K562 (cell line): ENCODE measurements around the gene YEATS2. TPM values are rescaled to one million over a fixed set of nuclear protein-coding genes. Genes with fewer than 3 reads are reported as not detected.
A peak's percentile ranks its signal among the peaks of the same experiment; 100 is the strongest.

ENCODE experiments used
- ATAC-seq: fragments of 200-7000 bp; cut with Tn5 transposase; 3 replicates; pipeline ENCODE4 v1.9.1; 2020; ENCODE audit warnings: moderate library complexity
- BruUV-seq: library from RNA; stranded (reverse); fragments of 400-500 nt; replicated peaks from 2 replicates; lab custom pipeline; 2021; lab: Mats Ljungman, UMichigan
- CTCF ChIA-PET: fragments of 300-600 bp; formaldehyde crosslinking; extraction: SDS; loops from one replicate; lab custom pipeline; 2021; ENCODE audit warnings: low intra/inter-chr PET ratio; lab: Yijun Ruan, JAX
- POLR2A ChIA-PET: fragments of 300-600, 350-650 bp; sonication (Branson Sonifier 250); formaldehyde crosslinking; extraction: SDS; loops from one replicate; lab custom pipeline; 2021; ENCODE audit warnings: antibody characterized with exemption, inconsistent platforms; lab: Yijun Ruan, JAX
- DNase-seq, 4 experiments: peaks; one replicate each; pipeline versions ENCODE4 v3.0.0 to v3.0.0-alpha.2; 2011 to 2018; ENCODE audit warnings: low spot score in 3 of 4, mixed read lengths in 3 of 4; ENCODE audit errors: extremely low read depth in 1 of 4
- FAIRE-seq: peaks from 2 replicates; lab custom pipeline; 2011; peaks lifted over from hg19 to GRCh38; lab: Jason Lieb, UNC
- H2AFZ ChIP-seq: 2 replicates; pipeline ENCODE4 v1.6.0; 2011; ENCODE audit warnings: low read depth, low read length, control low read depth, inconsistent platforms
- H3K27ac ChIP-seq: fragments of 200-600 bp; 3 replicates; pipeline ENCODE4 v1.8.0; 2011; ENCODE audit warnings: low read depth, mild to moderate bottlenecking, control low read depth, inconsistent platforms, low read length, moderate library complexity, mixed read lengths; ENCODE audit errors: extremely low read depth
- H3K27me3 ChIP-seq, 2 experiments: fragments of 300-600 bp in 1 of 2; 2 replicates in 1 of 2; 3 replicates in 1 of 2; pipeline versions ENCODE4 v1.6.0 to v1.8.0; 2011; ENCODE audit warnings: inconsistent platforms in 2 of 2, low read length in 2 of 2, mild to moderate bottlenecking in 1 of 2, mixed read lengths in 1 of 2, moderate library complexity in 1 of 2; ENCODE audit not compliant: control insufficient read depth in 2 of 2, insufficient read depth in 2 of 2
- H3K36me3 ChIP-seq: fragments of 300-600 bp; 3 replicates; pipeline ENCODE4 v1.8.0; 2011; ENCODE audit warnings: mild to moderate bottlenecking, low read length, inconsistent platforms; ENCODE audit not compliant: control insufficient read depth, insufficient read depth
- H3K4me1 ChIP-seq, 2 experiments: fragments of 200-600 bp in 1 of 2; replicated peaks in 1 of 2; 2 replicates in 1 of 2; 3 replicates in 1 of 2; pipeline versions ENCODE4 v1.5.1 to v1.8.0; 2011; ENCODE audit warnings: inconsistent platforms in 2 of 2, low read length in 2 of 2, mild to moderate bottlenecking in 1 of 2, mixed read lengths in 1 of 2, moderate library complexity in 1 of 2; ENCODE audit not compliant: control insufficient read depth in 2 of 2, insufficient read depth in 2 of 2
- H3K4me2 ChIP-seq: 2 replicates; pipeline ENCODE4 v1.6.1; 2011; ENCODE audit warnings: low read length, control low read depth, inconsistent platforms, mixed read lengths; ENCODE audit not compliant: insufficient read depth
- H3K4me3 ChIP-seq: fragments of 200-600 bp; sonication (generic), shearing (Covaris generic); 2 replicates; pipeline ENCODE4 v1.5.1; 2016; ENCODE audit warnings: control low read depth, inconsistent platforms
- H3K79me2 ChIP-seq: fragments of 200-600 bp; 3 replicates; pipeline ENCODE4 v1.8.0; 2011; ENCODE audit warnings: low read length, inconsistent platforms; ENCODE audit not compliant: control insufficient read depth, insufficient read depth
- H3K9ac ChIP-seq, 2 experiments: 2 replicates each; pipeline versions ENCODE4 v1.6.0 to v1.6.1; 2011; ENCODE audit warnings: low read depth in 2 of 2, low read length in 2 of 2, control low read depth in 1 of 2, inconsistent platforms in 1 of 2, mild to moderate bottlenecking in 1 of 2, mixed read lengths in 1 of 2; ENCODE audit not compliant: insufficient read depth in 1 of 2
- H3K9me1 ChIP-seq: one replicate; pipeline ENCODE4 v1.6.0; 2011; ENCODE audit warnings: inconsistent platforms, mild to moderate bottlenecking, low read length, moderate library complexity; ENCODE audit not compliant: control insufficient read depth, insufficient read depth
- H3K9me3 ChIP-seq: replicated peaks from 2 replicates; pipeline ENCODE4 v1.5.1; 2011; ENCODE audit warnings: low read depth, low read length, inconsistent platforms; ENCODE audit not compliant: control insufficient read depth, insufficient read depth
- H4K20me1 ChIP-seq: replicated peaks from 2 replicates; pipeline ENCODE4 v1.6.1; 2011; ENCODE audit warnings: low read length, inconsistent platforms, mixed read lengths; ENCODE audit not compliant: control insufficient read depth, insufficient read depth
- ASH1L ChIP-seq: fragments of 450-650 bp; IDR thresholded peaks from 2 replicates; pipeline ENCODE4 v1.6.1; 2018; ENCODE audit warnings: borderline replicate concordance, mild to moderate bottlenecking, low read depth; ENCODE audit not compliant: partially characterized antibody
- ATF3 ChIP-seq, 2 experiments: fragments of 450-650 bp in 1 of 2; sonication (generic) in 1 of 2; formaldehyde crosslinking in 1 of 2; IDR thresholded peaks in 1 of 2; conservative IDR thresholded peaks in 1 of 2; 2 replicates each; pipeline versions ENCODE4 v1.6.1 to v1.8.1; 2016 to 2023; ENCODE audit warnings: mild to moderate bottlenecking in 2 of 2, moderate library complexity in 2 of 2, inconsistent platforms in 1 of 2, missing genetic modification reagents in 1 of 2
- BDP1 ChIP-seq: IDR thresholded peaks from 3 replicates; pipeline ENCODE4 v1.6.1; 2011; ENCODE audit not compliant: insufficient read length, insufficient read depth
- ETV1 ChIP-seq: fragments of 450-650 bp; conservative IDR thresholded peaks from 2 replicates; pipeline ENCODE4 v1.6.1; 2016; ENCODE audit warnings: missing genetic modification characterization, control low read depth, low read depth, missing compliant biosample characterization
- GABPB2 ChIP-seq: fragments of 250-450 bp; sonication (Bioruptor Pico); conservative IDR thresholded peaks from 2 replicates; pipeline ENCODE4 v1.5.1; 2021; ENCODE audit warnings: mild to moderate bottlenecking
- KLF6 ChIP-seq: fragments of 250-450 bp; sonication (Bioruptor Pico); IDR thresholded peaks from 2 replicates; pipeline ENCODE4 v1.4.0; 2020; ENCODE audit warnings: mild to moderate bottlenecking, moderate library complexity, borderline replicate concordance
- MYBL2 ChIP-seq, 2 experiments: fragments of 450-650 bp in 1 of 2; sonication (generic) in 1 of 2; formaldehyde crosslinking in 1 of 2; IDR thresholded peaks; 2 replicates each; pipeline versions ENCODE4 v1.6.1 to v1.8.1; 2017 to 2022; ENCODE audit warnings: borderline replicate concordance in 1 of 2, inconsistent platforms in 1 of 2, low read depth in 1 of 2, mild to moderate bottlenecking in 1 of 2, missing genetic modification reagents in 1 of 2, moderate library complexity in 1 of 2
- NEUROD1 ChIP-seq: fragments of 150-350 bp; IDR thresholded peaks from 2 replicates; pipeline ENCODE4 v1.6.1; 2014; ENCODE audit warnings: borderline replicate concordance, low read length, low read depth; ENCODE audit not compliant: partially characterized antibody
- NR1H2 ChIP-seq: sonication (generic); formaldehyde crosslinking; IDR thresholded peaks from 2 replicates; pipeline ENCODE4 v1.4.0; 2020; ENCODE audit warnings: mild to moderate bottlenecking, missing genetic modification reagents
- POLR3G ChIP-seq: IDR thresholded peaks from 2 replicates; pipeline ENCODE4 v1.6.1; 2011; ENCODE audit not compliant: insufficient read length, insufficient replicate concordance; ENCODE audit errors: extremely low read depth
- TAF7 ChIP-seq: fragments of 450-650 bp; IDR thresholded peaks from 2 replicates; pipeline ENCODE4 v1.6.1; 2016; ENCODE audit warnings: missing genetic modification characterization, missing compliant biosample characterization
- TFE3 ChIP-seq: fragments of 450-650 bp; formaldehyde crosslinking; IDR thresholded peaks from 2 replicates; pipeline ENCODE4 v1.4.0; 2020; ENCODE audit warnings: mild to moderate bottlenecking, mixed read lengths
- THRAP3 ChIP-seq: fragments of 450-650 bp; IDR thresholded peaks from 2 replicates; pipeline ENCODE4 v1.6.1; 2016; ENCODE audit warnings: mild to moderate bottlenecking, inconsistent platforms, borderline replicate concordance
- ZNF253 ChIP-seq: fragments of 250-450 bp; sonication (Bioruptor Pico); conservative IDR thresholded peaks from 2 replicates; pipeline ENCODE4 v1.6.1; 2021; ENCODE audit warnings: mild to moderate bottlenecking
- ZNF436 ChIP-seq: fragments of 250-450, 450-650 bp; sonication (Bioruptor Pico); formaldehyde crosslinking; IDR thresholded peaks from 2 replicates; pipeline ENCODE4 v1.7.0; 2020; ENCODE audit warnings: mild to moderate bottlenecking
- ZNF449 ChIP-seq: fragments of 250-450 bp; sonication (Bioruptor Pico); IDR thresholded peaks from 2 replicates; pipeline ENCODE4 v1.8.0; 2022; ENCODE audit warnings: moderate library complexity, mild to moderate bottlenecking, inconsistent platforms
- WGBS: fragments of 100-300 bp; shearing (Covaris generic); methylation state at CpG from one replicate; pipeline ENCODE4 v1.1.6; 2016; ENCODE audit warnings: low coverage, mixed read lengths; ENCODE audit not compliant: insufficient coverage; ENCODE audit errors: missing lambda C conversion rate; 5-methylcytosine and 5-hydroxymethylcytosine counted together
- in situ Hi-C: fragments of 300-500 bp; cut with MboI; formaldehyde crosslinking; loops from 4 replicates; pipeline ENCODE4 v1.15.0; 2018; ENCODE audit warnings: inconsistent platforms, mixed read lengths
- intact Hi-C: fragments of 100-400 bp; cut with micrococcal nuclease; formaldehyde crosslinking; loops from 2 replicates; pipeline ENCODE4 v1.14.2; 2022
- polyA plus RNA-seq, 8 experiments: library from polyadenylated mRNA; depleted of rRNA in 4 of 8; stranded (reverse) in 5 of 8; unstranded in 3 of 8; fragments of >200 nt; fragmentation: Nextera tagmentation in 2 of 8; fragmentation: Illumina TruSeq in 1 of 8; extraction: Ambion mirVana in 2 of 8; extraction: Trizol in 1 of 8; gene quantifications; 2 replicates each; pipeline versions ENCODE4 v1.2.1 to v1.2.3, GENCODE V29; 2011 to 2014; ENCODE audit warnings: inconsistent platforms in 1 of 8, missing spikeins in 1 of 8
- total RNA-seq, 7 experiments: library from RNA; depleted of rRNA in 6 of 7; stranded (reverse); fragments of >200 nt in 6 of 7; fragmentation: Illumina TruSeq in 2 of 7; extraction: Trizol in 2 of 7; gene quantifications; 2 replicates each; pipeline versions ENCODE4 v1.2.1 to v1.2.3, GENCODE V29; 2011 to 2021; ENCODE audit warnings: low replicate concordance in 1 of 7

YEATS2 gene
- total and polyA plus RNA-seq, 9 of the 15 experiments (the other 6 are each of a cell fraction or from before 2014, with no cell fraction given) = 1.8 to 35.2 (median 19.0) TPM

GRCh38 chr3:183839751-183840150 is 142.2 kb downstream of the YEATS2 start (continued):
- TF ChIP-seq ZNF449 (CRISPR knock-in tag) (no peak), BDP1 (no peak), ASH1L (no peak), KLF6 (CRISPR knock-in tag) (no peak), NR1H2 (no peak), ZNF253 (CRISPR knock-in tag) (no peak), ZNF436 (no peak), ETV1 (tag) (no peak)
- TF ChIP-seq, all 486 proteins: peak for 0

GRCh38 chr3:183844606-183845005 is 147.0 kb downstream of the YEATS2 start:
- H3K4me3 ChIP-seq = no peak overlapping the region
- WGBS = 100% methylated on average over 2 of the region's 2 CpGs
- no TSS peak for BruUV-seq
- H4K20me1 ChIP-seq = no peaks in the 10 kb centered on the region
- no peaks in the 10 kb centered on the region for H3K9me3 ChIP-seq
- in situ Hi-C loops = no loop called here
- no peak overlapping the region for H3K27ac ChIP-seq
- no peak overlapping the region for H3K4me2 ChIP-seq
- intact Hi-C loops = no loop called here
- TF ChIP-seq GABPB2 (CRISPR knock-in tag) = no peak
- TF ChIP-seq POLR3G = no peak
- TF ChIP-seq NEUROD1 = no peak
- no peak for TF ChIP-seq MYBL2 (IDR thresholded peaks at IDR 0.05; ENCODE audit: low read depth)
- TF ChIP-seq MYBL2 (CRISPR knock-in tag; IDR thresholded peaks at IDR 0.05; ENCODE audit: borderline replicate concordance) = no peak
- no peak for TF ChIP-seq THRAP3
- peak; percentile 42 for TF ChIP-seq TFE3 (CRISPR knock-in tag)
- no peak for TF ChIP-seq TAF7 (tag)
- TF ChIP-seq ATF3 (IDR thresholded peaks at IDR 0.05) = peak; percentile 21; the same call in 1 of the 2 replicates
- TF ChIP-seq ATF3 (CRISPR knock-in tag; conservative IDR thresholded peaks at IDR 0.05) = no peak
- 0 out of 3 replicates have a peak, but pooled peaks cover 2% of the 10 kb centered on the region for H3K79me2 ChIP-seq
- FAIRE-seq (no peak), ATAC-seq (no peak), DNase-seq (no peak)
- H3K4me1 ChIP-seq = no peaks in the 10 kb centered on the region
- no peak overlapping the region for H3K9ac ChIP-seq
- ChIA-PET CTCF (no interaction called here), POLR2A (interaction anchor here (1.7 to 2.4 kb wide), 2 partner anchors 14 to 18 kb away, joined by 4 to 8 read pairs; partner anchors contain the start of gene MAP6D1)
- H3K27me3 ChIP-seq = no peaks in the 10 kb centered on the region
- H3K9me1 ChIP-seq = no peaks in the 10 kb centered on the region
- H3K36me3 ChIP-seq = peaks cover 69% of the 10 kb centered on the region
- H2AFZ ChIP-seq = no peak overlapping the region
